HG03039 (cell line): ENCODE results near the gene PTEN.

Experiments
- ATAC-seq: cut with Tn5 transposase; IDR thresholded peaks from one replicate; pipeline ENCODE4 v1.9.1; 2021; ENCODE audit warnings: mild to moderate bottlenecking, moderate library complexity; ENCODE audit not compliant: unreplicated experiment

Gene PTEN

GRCh38 chr10:87915989-87916388, 52.6 kb downstream of the PTEN start:
- no peak for ATAC-seq

GRCh38 chr10:87916515-87916914, 53.1 kb downstream of the PTEN start:
- no peak for ATAC-seq

GRCh38 chr10:87918254-87918859, 54.9 kb downstream of the PTEN start:
- ATAC-seq, result no peak

- no peak for ATAC-seq
These were observed 57.1 kb downstream of the PTEN start for GRCh38 chr10:87920538-87920937.

- no peak for ATAC-seq
These were observed 58.7 kb downstream of the PTEN start for GRCh38 chr10:87921931-87922688.

GRCh38 chr10:87923233-87923632, 59.8 kb downstream of the PTEN start:
- ATAC-seq, result no peak

- ATAC-seq, result no peak
These were observed 62.1 kb downstream of the PTEN start for GRCh38 chr10:87925570-87925969.

GRCh38 chr10:87927091-87927490, 63.7 kb downstream of the PTEN start:
- no peak for ATAC-seq

GRCh38 chr10:87928996-87929395, 65.6 kb downstream of the PTEN start:
- ATAC-seq, result no peak

- ATAC-seq, result no peak
These were observed 66.7 kb downstream of the PTEN start for GRCh38 chr10:87930141-87930540.

- no peak for ATAC-seq
These were observed 67.8 kb downstream of the PTEN start for GRCh38 chr10:87930934-87931835.

GRCh38 chr10:87931836-87932230, 68.4 kb downstream of the PTEN start:
- no peak for ATAC-seq

- no peak for ATAC-seq
These were observed 72.1 kb downstream of the PTEN start for GRCh38 chr10:87935290-87936141.

GRCh38 chr10:87940210-87940609, 76.8 kb downstream of the PTEN start:
- no peak for ATAC-seq

GRCh38 chr10:87942884-87943527, 79.6 kb downstream of the PTEN start:
- no peak for ATAC-seq

- ATAC-seq, result no peak
These were observed 82.6 kb downstream of the PTEN start for GRCh38 chr10:87945984-87946383.

- no peak for ATAC-seq
These were observed 89.2 kb downstream of the PTEN start for GRCh38 chr10:87952612-87953011.

- no peak for ATAC-seq
These were observed 92.6 kb downstream of the PTEN start for GRCh38 chr10:87956055-87956454.

GRCh38 chr10:87957702-87958101, 94.3 kb downstream of the PTEN start:
- no peak for ATAC-seq

- ATAC-seq, result no peak
These were observed 96.8 kb downstream of the PTEN start for GRCh38 chr10:87960230-87960629.
